Vagina (tissue), 2 donors: Measurements from ENCODE around the gene ATP11A.

Experiments used
- POLR2AphosphoS5 ChIP-seq, 2 donors: sonication (generic); formaldehyde crosslinking; IDR thresholded peaks; one replicate each; pipeline ENCODE4 v1.9.0; 2017; ENCODE audit warnings: antibody characterized with exemption in 2 of 2, mild to moderate bottlenecking in 2 of 2, low read depth in 1 of 2; ENCODE audit not compliant: insufficient read depth in 1 of 2
- TF ChIP-seq, protein P1 (sequence below), 3 experiments: fragments of 450-650 bp in 2 of 3; fragments of 200-600 bp in 1 of 3; sonication (generic) in 1 of 3; IDR thresholded peaks; one replicate each; pipeline ENCODE4 v1.5.1; 2017 to 2019; ENCODE audit warnings: antibody characterized with exemption in 3 of 3, mild to moderate bottlenecking in 2 of 3, moderate library complexity in 2 of 3

GRCh38 chr13:112796190-112796915, 106.5 kb downstream of the ATP11A start:
- TF ChIP-seq, protein P1, sequence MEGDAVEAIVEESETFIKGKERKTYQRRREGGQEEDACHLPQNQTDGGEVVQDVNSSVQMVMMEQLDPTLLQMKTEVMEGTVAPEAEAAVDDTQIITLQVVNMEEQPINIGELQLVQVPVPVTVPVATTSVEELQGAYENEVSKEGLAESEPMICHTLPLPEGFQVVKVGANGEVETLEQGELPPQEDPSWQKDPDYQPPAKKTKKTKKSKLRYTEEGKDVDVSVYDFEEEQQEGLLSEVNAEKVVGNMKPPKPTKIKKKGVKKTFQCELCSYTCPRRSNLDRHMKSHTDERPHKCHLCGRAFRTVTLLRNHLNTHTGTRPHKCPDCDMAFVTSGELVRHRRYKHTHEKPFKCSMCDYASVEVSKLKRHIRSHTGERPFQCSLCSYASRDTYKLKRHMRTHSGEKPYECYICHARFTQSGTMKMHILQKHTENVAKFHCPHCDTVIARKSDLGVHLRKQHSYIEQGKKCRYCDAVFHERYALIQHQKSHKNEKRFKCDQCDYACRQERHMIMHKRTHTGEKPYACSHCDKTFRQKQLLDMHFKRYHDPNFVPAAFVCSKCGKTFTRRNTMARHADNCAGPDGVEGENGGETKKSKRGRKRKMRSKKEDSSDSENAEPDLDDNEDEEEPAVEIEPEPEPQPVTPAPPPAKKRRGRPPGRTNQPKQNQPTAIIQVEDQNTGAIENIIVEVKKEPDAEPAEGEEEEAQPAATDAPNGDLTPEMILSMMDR (IDR thresholded peaks at IDR 0.05) = no peak
- TF ChIP-seq POLR2AphosphoS5 (IDR thresholded peaks at IDR 0.05; ENCODE audit: insufficient read depth in 1 of 2, low read depth in 1 of 2) = no peak
